ENCODE results near the gene CCDC190.
"Not testable (repeated sequence)": the region's sequence is repeated elsewhere in the genome, so short reads cannot be mapped to it uniquely, and the experiment has no call there.

CCDC190 gene

GRCh38 chr1:162876751-162877150 lies 15.8 kb upstream of the CCDC190 start:
- no peak for FAIRE-seq

GRCh38 chr1:162873671-162874666 lies 13.0 kb upstream of the CCDC190 start:
- FAIRE-seq = no peak

GRCh38 chr1:162872981-162873380 lies 12.0 kb upstream of the CCDC190 start:
- no peak for FAIRE-seq

- FAIRE-seq = not testable (repeated sequence)
These were observed 10.4 kb upstream of the CCDC190 start for GRCh38 chr1:162871417-162871816.

- FAIRE-seq = no peak
These were observed 8.0 kb upstream of the CCDC190 start for GRCh38 chr1:162868972-162869371.

GRCh38 chr1:162861625-162862024 lies 650 bp upstream of the CCDC190 start:
- no peak for FAIRE-seq

GRCh38 chr1:162859191-162859590 lies 1.8 kb downstream of the CCDC190 start:
- FAIRE-seq = no peak

- no peak for FAIRE-seq
These were observed 3.1 kb downstream of the CCDC190 start for GRCh38 chr1:162857850-162858249.

- no peak for FAIRE-seq
These were observed 4.7 kb downstream of the CCDC190 start for GRCh38 chr1:162856260-162856659.

GRCh38 chr1:162855461-162856150 lies 5.4 kb downstream of the CCDC190 start:
- no peak for FAIRE-seq

- peak; percentile 93 for FAIRE-seq
These were observed 6.6 kb downstream of the CCDC190 start for GRCh38 chr1:162854245-162854882.

GRCh38 chr1:162851341-162851740 lies 9.6 kb downstream of the CCDC190 start:
- FAIRE-seq = no peak

- no peak for FAIRE-seq
These were observed 11.3 kb downstream of the CCDC190 start for GRCh38 chr1:162849711-162850110.

GRCh38 chr1:162847839-162848453 lies 13.0 kb downstream of the CCDC190 start:
- peak; percentile 89 for FAIRE-seq

GRCh38 chr1:162846256-162847212 lies 14.4 kb downstream of the CCDC190 start:
- no peak for FAIRE-seq

- FAIRE-seq = no peak
These were observed 16.8 kb downstream of the CCDC190 start for GRCh38 chr1:162844153-162844552.

- FAIRE-seq = no peak
These were observed 20.6 kb downstream of the CCDC190 start for GRCh38 chr1:162840250-162840839.

- no peak for FAIRE-seq
These were observed 22.1 kb downstream of the CCDC190 start for GRCh38 chr1:162838863-162839262.

GRCh38 chr1:162835157-162835899 lies 25.6 kb downstream of the CCDC190 start:
- no peak for FAIRE-seq

GRCh38 chr1:162832470-162832869 lies 28.5 kb downstream of the CCDC190 start:
- FAIRE-seq = no peak

- FAIRE-seq = no peak
These were observed 31.7 kb downstream of the CCDC190 start for GRCh38 chr1:162829268-162829667.

Measured in A204.1 (cell line).